B cell (primary cell): ENCODE results near the gene JARID2. TPM values are rescaled to one million over a fixed set of nuclear protein-coding genes. Genes with fewer than 3 reads are reported as not detected.

ENCODE experiments used
- ATAC-seq: fragments of 200-7000 bp; cut with Tn5 transposase; one replicate; pipeline ENCODE4 v1.10.0; 2021; ENCODE audit warnings: low read depth, mild to moderate bottlenecking, moderate number of reproducible peaks, moderate library complexity
- CTCF ChIA-PET: fragments of 350-600 bp; sonication (Branson Sonifier 250); formaldehyde crosslinking; loops from one replicate; lab custom pipeline; 2021; ENCODE audit warnings: antibody characterized with exemption, inconsistent platforms; lab: Charles Lee
- POLR2A ChIA-PET: fragments of 350-600 bp; sonication (Branson Sonifier 250); formaldehyde crosslinking; loops from one replicate; lab custom pipeline; 2021; ENCODE audit warnings: antibody characterized with exemption; lab: Charles Lee
- DNase-seq: peaks from one replicate; pipeline ENCODE4 v3.0.0; 2013
- H2AFZ ChIP-seq: 2 replicates; pipeline ENCODE4 v1.6.1; 2012; ENCODE audit warnings: mild to moderate bottlenecking, low read depth, low read length; ENCODE audit not compliant: insufficient read depth, poor library complexity, severe bottlenecking
- H3K27ac ChIP-seq, 2 donors: 1 replicate in 1 of 2; 2 replicates in 1 of 2; pipeline ENCODE4 v1.5.1; 2012 to 2013; ENCODE audit warnings: low read length in 2 of 2, mild to moderate bottlenecking in 2 of 2, moderate library complexity in 1 of 2
- H3K27me3 ChIP-seq, 4 experiments: fragments of 200-600 bp in 1 of 4; sonication (generic) in 1 of 4; replicated peaks in 1 of 4; 1 replicate in 2 of 4; 2 replicates in 2 of 4; pipeline versions ENCODE4 v1.6.1 to v1.7.0; 2013 to 2016; ENCODE audit warnings: low read length in 3 of 4, mild to moderate bottlenecking in 2 of 4, mixed read lengths in 1 of 4, moderate library complexity in 1 of 4; ENCODE audit not compliant: insufficient read depth in 4 of 4, control insufficient read depth in 3 of 4; ENCODE audit errors: control extremely low read depth in 1 of 4
- H3K36me3 ChIP-seq, 2 experiments: replicated peaks in 1 of 2; 1 replicate in 1 of 2; 2 replicates in 1 of 2; pipeline versions ENCODE4 v1.6.1 to v1.7.1; 2013; ENCODE audit warnings: low read length in 1 of 2; ENCODE audit not compliant: insufficient read depth in 2 of 2, control insufficient read depth in 1 of 2; ENCODE audit errors: control extremely low read depth in 1 of 2, extremely low read depth in 1 of 2
- H3K4me1 ChIP-seq, 2 donors: fragments of 200-600 bp in 1 of 2; sonication (generic) in 1 of 2; 1 replicate in 1 of 2; 2 replicates in 1 of 2; pipeline versions ENCODE4 v1.5.1 to v1.6.1; 2013 to 2017; ENCODE audit warnings: low read length in 2 of 2; ENCODE audit not compliant: control insufficient read depth in 2 of 2, insufficient read depth in 2 of 2
- H3K4me2 ChIP-seq: replicated peaks from 2 replicates; pipeline ENCODE3; 2012; ENCODE audit warnings: mild to moderate bottlenecking, low read depth, low read length; ENCODE audit not compliant: poor library complexity, severe bottlenecking
- H3K4me3 ChIP-seq, 5 experiments: fragments of 200-600 bp in 1 of 5; sonication (generic) in 1 of 5; 1 replicate in 3 of 5; 2 replicates in 2 of 5; pipeline versions ENCODE4 v1.5.1 to v1.7.0; 2011 to 2016; ENCODE audit warnings: low read length in 4 of 5, mild to moderate bottlenecking in 4 of 5, low read depth in 2 of 5, control low read depth in 1 of 5, moderate library complexity in 1 of 5; ENCODE audit not compliant: insufficient read depth in 1 of 5; ENCODE audit errors: control extremely low read depth in 1 of 5, extremely low read depth in 1 of 5
- H3K79me2 ChIP-seq: fragments of 200-600 bp; sonication (generic); one replicate; pipeline ENCODE4 v1.6.0; 2016; ENCODE audit warnings: low read length; ENCODE audit not compliant: control insufficient read depth, insufficient read depth
- H3K9ac ChIP-seq: fragments of 200-600 bp; sonication (generic); 2 replicates; pipeline ENCODE4 v1.6.1; 2017; ENCODE audit warnings: mild to moderate bottlenecking, low read length, moderate library complexity
- H3K9me3 ChIP-seq, 3 donors: one replicate each; pipeline versions ENCODE4 v1.6.1 to v1.7.1; 2013; ENCODE audit warnings: low read length in 2 of 3; ENCODE audit not compliant: control insufficient read depth in 2 of 3, insufficient read depth in 1 of 3; ENCODE audit errors: control extremely low read depth in 1 of 3
- H4K20me1 ChIP-seq: 2 replicates; pipeline ENCODE4 v1.6.0; 2012; ENCODE audit warnings: mild to moderate bottlenecking, low read length; ENCODE audit not compliant: insufficient read depth, control insufficient read depth, poor library complexity, severe bottlenecking
- H3K27ac Mint-ChIP-seq: one replicate; pipeline ENCODE4 v1.8.0; 2021; ENCODE audit warnings: mixed read lengths
- H3K27me3 Mint-ChIP-seq: one replicate; pipeline ENCODE4 v1.8.0; 2021; ENCODE audit warnings: mixed read lengths
- H3K4me1 Mint-ChIP-seq: one replicate; pipeline ENCODE4 v1.8.0; 2021; ENCODE audit warnings: mixed read lengths
- H3K4me3 Mint-ChIP-seq: one replicate; pipeline ENCODE4 v1.8.0; 2021; ENCODE audit warnings: mixed read lengths
- H3K9me3 Mint-ChIP-seq: one replicate; pipeline ENCODE4 v1.8.0; 2022; ENCODE audit warnings: mixed read lengths; ENCODE audit not compliant: insufficient read depth
- EZH2 ChIP-seq: IDR thresholded peaks from 2 replicates; pipeline ENCODE4 v1.6.1; 2012; ENCODE audit warnings: borderline replicate concordance, low read depth, mild to moderate bottlenecking, moderate library complexity, low read length; ENCODE audit not compliant: insufficient read depth, poor library complexity, severe bottlenecking
- WGBS: methylation state at CpG from one replicate; pipeline ENCODE4 v1.1.5; 2013; ENCODE audit warnings: missing lambda C conversion rate; ENCODE audit not compliant: insufficient coverage; 5-methylcytosine and 5-hydroxymethylcytosine counted together
- intact Hi-C: fragments of 100-400 bp; cut with micrococcal nuclease; formaldehyde crosslinking; loops from one replicate; pipeline ENCODE4 v1.10.0; 2022
- polyA plus RNA-seq: library from polyadenylated mRNA; depleted of rRNA; stranded (reverse); fragments of >200 nt; gene quantifications from 2 replicates; pipeline ENCODE4 v1.2.3, GENCODE V29; 2012
- total RNA-seq, 2 donors: library from RNA; stranded (reverse); fragments of 120-200 nt in 1 of 2; gene quantifications; 1 replicate in 1 of 2; 2 replicates in 1 of 2; pipeline versions ENCODE4 v1.2.3 to v1.2.4, GENCODE V29; 2013 to 2022
- TF ChIP-seq, protein P1 (sequence below): fragments of 200-600 bp; IDR thresholded peaks from one replicate; pipeline ENCODE4 v1.8.0; 2022; ENCODE audit warnings: antibody characterized with exemption, mild to moderate bottlenecking

The JARID2 gene
- total and polyA plus RNA-seq, 2 donors (not counting 1 experiment from before 2014, with no cell fraction given): 11.0 to 58.1 TPM

DNA sequence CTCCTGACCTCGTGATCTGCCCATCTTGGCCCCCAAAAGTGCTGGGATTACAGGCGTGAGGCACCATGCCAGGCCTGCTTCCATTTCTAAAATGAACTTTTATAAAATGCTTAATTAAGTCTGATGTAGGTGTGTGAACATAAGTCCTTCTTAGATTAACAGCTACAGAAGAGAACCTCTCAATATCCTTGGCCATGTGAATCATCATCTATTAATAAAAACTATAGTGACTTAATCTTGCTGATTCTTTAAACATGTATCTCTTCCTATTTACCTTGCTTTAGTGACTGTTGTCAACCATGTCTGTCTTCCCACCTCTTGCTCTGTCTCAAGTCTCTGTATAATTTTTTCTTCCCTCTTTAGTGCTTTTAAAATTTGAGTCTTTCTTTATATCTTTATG lies 127.1 kb downstream of the JARID2 start:
- H3K9me3 Mint-ChIP-seq: no peaks in the 10 kb centered on the region
- H3K9ac ChIP-seq: no peak overlapping the region
- H3K27me3 ChIP-seq: no peaks in the 10 kb centered on the region
- peaks cover 14 to 22% of the 10 kb centered on the region in 2 donors for H3K4me1 ChIP-seq
- no peaks in the 10 kb centered on the region for H3K27me3 Mint-ChIP-seq
- no peak overlapping the region for H2AFZ ChIP-seq
- H4K20me1 ChIP-seq: peaks cover 96% of the 10 kb centered on the region
- H3K79me2 ChIP-seq: peaks cover 100% of the 10 kb centered on the region
- peaks cover 52% of the 10 kb centered on the region for H3K4me1 Mint-ChIP-seq
- H3K27ac Mint-ChIP-seq: no peak overlapping the region
- no peaks in the 10 kb centered on the region for H3K9me3 ChIP-seq
- ATAC-seq (no peak), DNase-seq (no peak)
- TF ChIP-seq, protein P1, sequence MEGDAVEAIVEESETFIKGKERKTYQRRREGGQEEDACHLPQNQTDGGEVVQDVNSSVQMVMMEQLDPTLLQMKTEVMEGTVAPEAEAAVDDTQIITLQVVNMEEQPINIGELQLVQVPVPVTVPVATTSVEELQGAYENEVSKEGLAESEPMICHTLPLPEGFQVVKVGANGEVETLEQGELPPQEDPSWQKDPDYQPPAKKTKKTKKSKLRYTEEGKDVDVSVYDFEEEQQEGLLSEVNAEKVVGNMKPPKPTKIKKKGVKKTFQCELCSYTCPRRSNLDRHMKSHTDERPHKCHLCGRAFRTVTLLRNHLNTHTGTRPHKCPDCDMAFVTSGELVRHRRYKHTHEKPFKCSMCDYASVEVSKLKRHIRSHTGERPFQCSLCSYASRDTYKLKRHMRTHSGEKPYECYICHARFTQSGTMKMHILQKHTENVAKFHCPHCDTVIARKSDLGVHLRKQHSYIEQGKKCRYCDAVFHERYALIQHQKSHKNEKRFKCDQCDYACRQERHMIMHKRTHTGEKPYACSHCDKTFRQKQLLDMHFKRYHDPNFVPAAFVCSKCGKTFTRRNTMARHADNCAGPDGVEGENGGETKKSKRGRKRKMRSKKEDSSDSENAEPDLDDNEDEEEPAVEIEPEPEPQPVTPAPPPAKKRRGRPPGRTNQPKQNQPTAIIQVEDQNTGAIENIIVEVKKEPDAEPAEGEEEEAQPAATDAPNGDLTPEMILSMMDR: no peak
- no peak for TF ChIP-seq EZH2
- POLR2A ChIA-PET: no interaction called here
- no peak overlapping the region for H3K4me3 Mint-ChIP-seq
- H3K4me3 ChIP-seq: no peak overlapping the region
- CTCF ChIA-PET: interaction anchor here (0.6 kb wide), 1 partner anchor 193 kb away, joined by 4 read pairs; no protein-coding TSS in a partner anchor
- peaks cover 0 to 20% of the 10 kb centered on the region in 2 experiments for H3K36me3 ChIP-seq
- intact Hi-C loops: no loop called here
- no peak overlapping the region for H3K4me2 ChIP-seq
- H3K27ac ChIP-seq: no peak overlapping the region
- 57% methylated on average over 1 of the region's 2 CpGs for WGBS

DNA sequence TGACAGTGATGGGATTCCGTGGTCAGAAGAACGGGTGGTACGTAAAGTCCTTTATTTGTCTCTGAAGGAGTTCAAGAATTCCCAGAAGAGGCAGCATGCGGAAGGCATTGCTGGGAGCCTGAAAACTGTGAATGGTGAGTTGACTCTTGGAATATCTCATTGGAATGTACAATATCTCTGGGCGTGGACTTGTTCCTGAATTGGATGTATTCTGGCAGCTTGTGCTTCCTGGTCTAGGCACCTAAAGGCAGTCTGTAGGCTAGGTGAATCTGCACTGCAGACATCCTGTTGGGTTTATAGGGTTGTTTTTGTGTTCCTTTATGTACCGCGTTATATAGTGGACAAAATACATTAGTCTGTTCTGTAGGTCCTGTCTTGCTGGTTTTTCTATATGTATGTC lies 128.2 kb downstream of the JARID2 start:
- Mint-ChIP-seq H3K9me3 (no peaks in the 10 kb centered on the region), H3K27me3 (no peaks in the 10 kb centered on the region), H3K27ac (no peak overlapping the region), H3K4me3 (no peak overlapping the region), H3K4me1 (peaks cover 48% of the 10 kb centered on the region)
- H3K36me3 ChIP-seq: peaks cover 0 to 17% of the 10 kb centered on the region in 2 experiments
- H2AFZ ChIP-seq: no peak overlapping the region
- H3K9me3 ChIP-seq: no peaks in the 10 kb centered on the region
- peaks cover 97% of the 10 kb centered on the region for H4K20me1 ChIP-seq
- ATAC-seq (no peak), DNase-seq (no peak)
- H3K4me3 ChIP-seq: no peak overlapping the region
- TF ChIP-seq EZH2: no peak
- TF ChIP-seq, protein P1: no peak
- 96% methylated on average over 7 of the region's 7 CpGs for WGBS
- ChIA-PET POLR2A (no interaction called here), CTCF (interaction anchor here (0.8 kb wide), 1 partner anchor 12 kb away, joined by 3 read pairs; no protein-coding TSS in a partner anchor)
- no peak overlapping the region for H3K4me2 ChIP-seq
- intact Hi-C loops: no loop called here
- no peak overlapping the region for H3K9ac ChIP-seq
- H3K27ac ChIP-seq: no peak overlapping the region
- H3K27me3 ChIP-seq: no peaks in the 10 kb centered on the region
- peaks cover 8 to 18% of the 10 kb centered on the region in 2 donors for H3K4me1 ChIP-seq
- H3K79me2 ChIP-seq: peaks cover 100% of the 10 kb centered on the region
